Smooth muscle cell (in vitro differentiated cells): ENCODE data around the gene SPSB1. TPM values are rescaled to one million over a fixed set of nuclear protein-coding genes. Genes with fewer than 3 reads are reported as not detected.

ENCODE experiments used
- DNase-seq: peaks from one replicate; lab custom pipeline; 2025; ENCODE audit not compliant: unreplicated experiment; lab: John Stamatoyannopoulos, UW
- H2AFZ ChIP-seq: fragments of 200-600 bp; sonication (generic); 2 replicates; pipeline ENCODE4 v1.6.0; 2016; ENCODE audit warnings: antibody characterized with exemption, low read depth, mild to moderate bottlenecking
- H3F3A ChIP-seq: fragments of 200-600 bp; sonication (generic); 2 replicates; pipeline ENCODE4 v1.6.0; 2017; ENCODE audit warnings: antibody characterized with exemption, low read depth
- H3K27ac ChIP-seq: fragments of 200-600 bp; sonication (generic); 2 replicates; pipeline ENCODE4 v1.5.1; 2016; ENCODE audit warnings: low read depth, mild to moderate bottlenecking
- H3K27me3 ChIP-seq: fragments of 200-600 bp; sonication (generic); 2 replicates; pipeline ENCODE4 v1.6.1; 2016; ENCODE audit warnings: low read depth, mild to moderate bottlenecking
- H3K36me3 ChIP-seq: fragments of 200-600 bp; sonication (generic); 2 replicates; pipeline ENCODE4 v1.5.1; 2016; ENCODE audit warnings: low read depth
- H3K4me1 ChIP-seq: fragments of 200-600 bp; sonication (generic); 2 replicates; pipeline ENCODE4 v1.5.1; 2016; ENCODE audit warnings: low read depth
- H3K4me2 ChIP-seq: fragments of 200-600 bp; sonication (generic); 2 replicates; pipeline ENCODE4 v1.6.0; 2016; ENCODE audit warnings: mild to moderate bottlenecking
- H3K4me3 ChIP-seq: fragments of 200-600 bp; sonication (generic); 2 replicates; pipeline ENCODE4 v1.5.1; 2016; ENCODE audit warnings: mild to moderate bottlenecking
- H3K79me2 ChIP-seq: fragments of 200-600 bp; sonication (generic); 2 replicates; pipeline ENCODE4 v1.6.0; 2016; ENCODE audit warnings: low read depth, mild to moderate bottlenecking
- H3K9ac ChIP-seq: fragments of 200-600 bp; sonication (generic); 2 replicates; pipeline ENCODE4 v1.6.0; 2016; ENCODE audit warnings: low read depth
- H3K9me3 ChIP-seq: fragments of 200-600 bp; sonication (generic); replicated peaks from 2 replicates; pipeline ENCODE4 v1.5.1; 2016; ENCODE audit warnings: low read depth
- H4K20me1 ChIP-seq: fragments of 200-600 bp; sonication (generic); 2 replicates; pipeline ENCODE4 v1.6.0; 2016; ENCODE audit warnings: low read depth
- WGBS: methylation state at CpG from one replicate; pipeline ENCODE4 v1.1.7; 2016; ENCODE audit warnings: low lambda C conversion rate; 5-methylcytosine and 5-hydroxymethylcytosine counted together
- polyA plus RNA-seq: library from polyadenylated mRNA; unstranded; fragments of >200 nt; fragmentation: Nextera tagmentation; extraction: Ambion mirVana; gene quantifications from 2 replicates; pipeline ENCODE4 v1.2.1, GENCODE V29; 2016
- total RNA-seq: library from RNA; depleted of rRNA; stranded (reverse); fragments of >200 nt; gene quantifications from 2 replicates; pipeline ENCODE4 v1.2.3, GENCODE V29; 2014
- TF ChIP-seq, protein P1 (sequence below): fragments of 200-600 bp; sonication (generic); IDR thresholded peaks from 2 replicates; pipeline ENCODE4 v1.5.1; 2017; ENCODE audit warnings: borderline replicate concordance, mild to moderate bottlenecking, antibody characterized with exemption; ENCODE audit not compliant: insufficient read depth, poor library complexity, severe bottlenecking

Gene SPSB1
- total and polyA plus RNA-seq, 2 experiments from 2014 or later, result 27.6 to 37.0 TPM

DNA sequence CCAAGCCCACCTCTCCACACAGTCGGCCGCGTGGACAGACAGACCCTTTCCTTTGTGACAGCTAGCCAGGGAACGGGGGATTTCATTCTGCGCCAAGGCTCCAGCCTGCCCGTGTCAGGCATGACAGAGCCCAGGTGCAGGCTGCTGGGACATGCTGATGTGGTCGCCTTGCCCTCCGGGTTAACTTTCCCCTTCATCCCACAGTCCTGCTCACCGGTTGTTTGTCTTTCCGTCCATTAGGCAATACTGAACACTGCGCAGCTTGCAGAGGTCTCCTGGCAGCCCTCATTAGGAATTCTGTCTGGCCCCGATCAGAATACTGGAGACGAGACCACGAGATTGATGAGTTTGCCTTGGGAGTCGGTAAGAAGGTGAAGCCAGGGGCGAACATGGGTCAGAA, 62.8 kb downstream of the SPSB1 start:
- Histone ChIP-seq H3K4me2 (no peak overlapping the region), H3K27me3 (no peaks in the 10 kb centered on the region), H3K4me3 (no peak overlapping the region), H3K9ac (no peak overlapping the region), H3F3A (peaks cover 12% of the 10 kb centered on the region), H4K20me1 (peaks cover 100% of the 10 kb centered on the region), H3K79me2 (peaks cover 96% of the 10 kb centered on the region), H2AFZ (no peak overlapping the region), H3K36me3 (peaks cover 5% of the 10 kb centered on the region), H3K9me3 (no peaks in the 10 kb centered on the region), H3K27ac (no peak overlapping the region), H3K4me1 (peaks cover 17% of the 10 kb centered on the region)
- TF ChIP-seq, protein P1, sequence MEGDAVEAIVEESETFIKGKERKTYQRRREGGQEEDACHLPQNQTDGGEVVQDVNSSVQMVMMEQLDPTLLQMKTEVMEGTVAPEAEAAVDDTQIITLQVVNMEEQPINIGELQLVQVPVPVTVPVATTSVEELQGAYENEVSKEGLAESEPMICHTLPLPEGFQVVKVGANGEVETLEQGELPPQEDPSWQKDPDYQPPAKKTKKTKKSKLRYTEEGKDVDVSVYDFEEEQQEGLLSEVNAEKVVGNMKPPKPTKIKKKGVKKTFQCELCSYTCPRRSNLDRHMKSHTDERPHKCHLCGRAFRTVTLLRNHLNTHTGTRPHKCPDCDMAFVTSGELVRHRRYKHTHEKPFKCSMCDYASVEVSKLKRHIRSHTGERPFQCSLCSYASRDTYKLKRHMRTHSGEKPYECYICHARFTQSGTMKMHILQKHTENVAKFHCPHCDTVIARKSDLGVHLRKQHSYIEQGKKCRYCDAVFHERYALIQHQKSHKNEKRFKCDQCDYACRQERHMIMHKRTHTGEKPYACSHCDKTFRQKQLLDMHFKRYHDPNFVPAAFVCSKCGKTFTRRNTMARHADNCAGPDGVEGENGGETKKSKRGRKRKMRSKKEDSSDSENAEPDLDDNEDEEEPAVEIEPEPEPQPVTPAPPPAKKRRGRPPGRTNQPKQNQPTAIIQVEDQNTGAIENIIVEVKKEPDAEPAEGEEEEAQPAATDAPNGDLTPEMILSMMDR, result no peak
- no peak for DNase-seq
- 95% methylated on average over 16 of the region's 16 CpGs for WGBS

DNA sequence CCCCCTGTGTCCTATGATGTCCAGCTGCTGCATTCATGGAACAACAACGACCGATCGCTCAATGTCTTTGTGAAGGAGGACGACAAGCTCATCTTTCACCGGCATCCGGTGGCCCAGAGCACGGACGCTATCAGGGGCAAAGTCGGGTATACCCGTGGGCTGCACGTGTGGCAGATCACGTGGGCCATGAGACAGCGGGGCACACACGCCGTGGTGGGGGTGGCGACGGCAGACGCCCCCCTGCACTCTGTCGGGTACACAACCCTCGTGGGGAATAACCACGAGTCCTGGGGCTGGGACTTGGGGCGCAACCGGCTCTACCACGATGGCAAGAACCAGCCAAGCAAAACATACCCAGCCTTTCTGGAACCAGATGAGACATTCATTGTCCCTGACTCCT, 63.3 kb downstream of the SPSB1 start:
- H3K27ac ChIP-seq, result no peak overlapping the region
- H4K20me1 ChIP-seq, result peaks cover 100% of the 10 kb centered on the region
- H3K4me1 ChIP-seq, result peaks cover 14% of the 10 kb centered on the region
- H3K79me2 ChIP-seq, result peaks cover 99% of the 10 kb centered on the region
- TF ChIP-seq, protein P1, result no peak
- WGBS, result 97% methylated on average over 24 of the region's 24 CpGs
- H3K9me3 ChIP-seq, result no peaks in the 10 kb centered on the region
- H3F3A ChIP-seq, result peaks cover 7% of the 10 kb centered on the region
- H3K9ac ChIP-seq, result no peak overlapping the region
- H3K4me2 ChIP-seq, result no peak overlapping the region
- H2AFZ ChIP-seq, result no peak overlapping the region
- DNase-seq, result no peak
- peaks cover 5% of the 10 kb centered on the region for H3K36me3 ChIP-seq
- no peaks in the 10 kb centered on the region for H3K27me3 ChIP-seq
- no peak overlapping the region for H3K4me3 ChIP-seq

- Histone ChIP-seq H3K4me1 (peaks cover 11% of the 10 kb centered on the region), H3K27me3 (no peaks in the 10 kb centered on the region), H3K79me2 (peaks cover 100% of the 10 kb centered on the region), H3K36me3 (peaks cover 5% of the 10 kb centered on the region), H3F3A (no peaks in the 10 kb centered on the region), H3K9me3 (no peaks in the 10 kb centered on the region), H2AFZ (no peak overlapping the region), H3K4me2 (no peak overlapping the region), H3K27ac (no peak overlapping the region), H3K4me3 (no peak overlapping the region), H4K20me1 (peaks cover 100% of the 10 kb centered on the region), H3K9ac (no peak overlapping the region)
- TF ChIP-seq, protein P1, result no peak
- DNase-seq, result no peak
- WGBS, result 98% methylated on average over 2 of the region's 2 CpGs
Observed at GRCh38 chr1:9356829-9357466, 64.3 kb downstream of the SPSB1 start.

- Histone ChIP-seq H3K79me2 (peaks cover 100% of the 10 kb centered on the region), H3K27me3 (no peaks in the 10 kb centered on the region)
Observed at GRCh38 chr1:9357958-9358357, 65.3 kb downstream of the SPSB1 start.

More at GRCh38 chr1:9357958-9358357, 65.3 kb downstream of the SPSB1 start:
- no peaks in the 10 kb centered on the region for H3K9me3 ChIP-seq
- H4K20me1 ChIP-seq, result peaks cover 100% of the 10 kb centered on the region
- DNase-seq, result no peak
- TF ChIP-seq, protein P1, result no peak
- H3K4me3 ChIP-seq, result no peak overlapping the region
- no peaks in the 10 kb centered on the region for H3F3A ChIP-seq
- peaks cover 5% of the 10 kb centered on the region for H3K36me3 ChIP-seq
- H2AFZ ChIP-seq, result no peak overlapping the region
- no peak overlapping the region for H3K27ac ChIP-seq
- H3K4me1 ChIP-seq, result peaks cover 3% of the 10 kb centered on the region
- no peak overlapping the region for H3K9ac ChIP-seq
- no peak overlapping the region for H3K4me2 ChIP-seq
- WGBS, result 88% methylated on average over 8 of the region's 8 CpGs
